Measurements from ENCODE around the gene HMCN2.

The HMCN2 gene

DNA sequence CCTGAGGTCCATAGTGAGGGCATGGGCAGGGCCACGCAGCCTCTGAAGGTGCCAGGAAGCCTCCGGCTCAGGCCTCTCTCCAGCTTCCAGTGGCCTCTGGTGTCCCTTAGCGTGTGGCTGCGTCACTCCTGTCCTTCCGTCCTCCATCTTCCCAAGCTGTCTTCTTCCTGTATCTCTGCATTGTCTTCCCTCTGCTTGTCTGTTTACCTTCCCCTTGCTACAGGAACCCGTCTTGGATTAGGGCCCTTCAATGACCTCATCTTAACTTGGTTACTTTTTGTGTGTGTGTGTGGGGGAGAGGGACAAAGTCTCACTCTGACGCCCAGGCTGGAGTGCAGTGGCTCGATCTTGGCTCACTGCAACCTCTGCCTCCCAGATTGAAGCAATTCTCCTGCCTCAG lies 193.6 kb downstream of the HMCN2 start:
- DNase-seq, result no peak

DNA sequence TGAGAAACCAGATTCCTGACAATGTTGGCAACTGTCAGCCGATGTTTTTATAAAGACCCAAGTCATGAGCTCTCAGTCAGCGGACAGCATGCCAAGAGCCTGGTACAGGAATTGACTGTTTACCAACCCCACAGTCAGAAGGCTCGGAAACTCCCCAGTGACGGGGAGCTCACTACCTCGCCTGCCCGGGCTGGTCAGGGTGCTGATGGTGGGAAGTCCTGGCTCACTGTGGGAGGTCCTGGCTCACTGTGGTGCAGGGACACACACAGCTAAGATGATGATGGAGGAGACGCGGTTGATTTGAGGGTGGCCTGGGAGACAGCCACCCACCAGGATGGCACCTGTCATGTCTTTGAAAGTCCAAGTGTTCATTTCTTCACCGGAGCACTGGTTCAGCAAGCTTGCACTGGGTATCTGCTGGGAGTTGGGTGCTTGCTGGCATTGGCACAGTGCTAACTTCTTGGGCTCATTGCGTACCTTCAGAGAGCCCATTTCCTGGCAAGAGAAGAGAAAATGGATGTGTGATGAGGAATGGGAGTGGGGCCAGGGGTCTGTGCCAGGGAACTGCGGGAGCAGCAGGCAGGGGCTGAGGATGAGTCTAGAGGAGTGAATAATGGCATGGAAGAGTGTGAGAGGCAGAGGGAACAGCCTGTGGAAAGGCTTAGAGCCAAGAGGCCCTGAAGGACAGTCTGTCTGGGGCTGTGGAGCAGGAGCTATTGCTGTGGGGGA lies 194.5 kb downstream of the HMCN2 start:
- DNase-seq, result no peak

GRCh38 chr9:130461218-130461630 lies 195.7 kb downstream of the HMCN2 start:
- peak; percentile 79 for DNase-seq

DNA sequence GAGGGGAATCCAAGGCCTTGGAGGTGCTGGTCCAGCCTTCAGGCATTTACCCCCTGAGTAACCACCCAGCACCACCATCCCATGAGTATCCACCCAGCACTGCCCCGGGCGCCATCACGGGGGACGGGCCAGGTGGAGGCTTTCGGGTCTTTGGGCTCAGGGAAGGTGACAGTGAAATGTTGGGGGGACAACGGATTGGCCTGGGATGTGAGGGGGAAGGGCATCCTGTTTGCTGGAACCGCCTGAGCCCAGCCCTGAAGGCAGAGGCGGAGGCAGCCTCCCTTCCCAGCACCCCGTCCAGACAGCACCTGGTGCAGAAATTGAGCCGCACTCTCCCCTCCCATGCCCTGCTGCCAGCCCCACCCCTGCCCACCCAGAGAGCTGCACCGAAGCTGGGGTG lies 196.2 kb downstream of the HMCN2 start:
- no peak for DNase-seq

GRCh38 chr9:130462685-130463540 lies 197.4 kb downstream of the HMCN2 start:
- no peak for DNase-seq

- DNase-seq, result no peak
These were observed 198.5 kb downstream of the HMCN2 start for GRCh38 chr9:130463763-130464745.

DNA sequence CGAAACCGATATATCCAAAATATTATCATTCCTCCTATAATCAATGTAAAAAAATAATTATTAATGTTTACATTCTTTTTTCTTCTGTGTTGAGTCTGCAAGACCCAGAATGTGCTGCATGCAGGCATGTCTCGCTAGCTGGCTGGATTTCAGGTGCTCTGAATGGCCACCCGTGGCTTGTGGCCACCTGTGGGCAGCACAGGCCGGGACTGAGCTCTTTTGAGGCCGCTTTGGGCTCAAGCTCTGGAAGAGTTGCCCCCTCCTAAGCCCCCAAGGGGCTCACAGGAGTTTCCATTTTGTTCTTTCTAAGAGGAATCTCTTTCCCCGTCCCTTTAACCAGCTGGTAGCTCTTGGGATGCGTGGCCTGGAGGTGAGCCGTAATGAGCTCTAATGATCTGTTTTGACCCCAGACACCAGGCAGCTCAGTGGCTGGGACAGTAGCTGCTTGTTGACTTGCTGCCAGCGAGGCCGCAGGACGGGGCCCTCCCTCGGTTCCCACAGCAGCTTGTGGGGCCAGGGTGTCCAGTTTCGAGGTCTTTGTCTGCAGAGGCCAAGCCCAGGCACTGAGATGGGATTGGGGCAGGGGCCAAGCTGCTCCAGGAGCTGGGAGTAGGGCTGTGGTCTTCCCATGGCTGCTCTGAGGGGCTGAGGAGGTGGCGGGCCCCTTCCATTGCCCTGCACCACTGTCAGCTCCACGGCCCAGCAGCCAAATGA lies 200.0 kb downstream of the HMCN2 start:
- DNase-seq, result no peak

GRCh38 chr9:130466537-130467217 lies 201.1 kb downstream of the HMCN2 start:
- DNase-seq, result no peak

- DNase-seq, result no peak
These were observed 201.8 kb downstream of the HMCN2 start for GRCh38 chr9:130467316-130467715.

DNA sequence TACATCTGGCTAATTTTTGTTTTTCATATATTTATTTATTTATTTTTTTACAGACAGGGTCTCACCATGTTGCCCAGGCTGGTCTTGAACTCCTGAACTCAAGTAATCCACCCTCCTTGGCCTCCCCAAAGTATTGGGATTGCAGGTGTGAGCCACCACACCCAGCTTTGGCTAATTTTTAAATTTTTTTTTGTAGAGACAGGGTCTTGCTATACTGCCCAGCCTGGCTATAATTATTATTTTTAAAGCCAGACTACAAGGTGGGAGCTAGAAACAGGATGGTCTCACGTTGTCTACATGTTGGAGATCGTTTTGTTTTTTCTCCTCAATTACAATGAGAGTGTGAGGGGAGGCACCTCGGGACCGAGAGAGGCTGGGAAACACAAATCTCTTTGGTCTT lies 203.0 kb downstream of the HMCN2 start:
- no peak for DNase-seq

- no peak for DNase-seq
These were observed 204.7 kb downstream of the HMCN2 start for GRCh38 chr9:130470269-130470668.

- DNase-seq, result no peak
These were observed 205.4 kb downstream of the HMCN2 start for GRCh38 chr9:130470950-130471349.

DNA sequence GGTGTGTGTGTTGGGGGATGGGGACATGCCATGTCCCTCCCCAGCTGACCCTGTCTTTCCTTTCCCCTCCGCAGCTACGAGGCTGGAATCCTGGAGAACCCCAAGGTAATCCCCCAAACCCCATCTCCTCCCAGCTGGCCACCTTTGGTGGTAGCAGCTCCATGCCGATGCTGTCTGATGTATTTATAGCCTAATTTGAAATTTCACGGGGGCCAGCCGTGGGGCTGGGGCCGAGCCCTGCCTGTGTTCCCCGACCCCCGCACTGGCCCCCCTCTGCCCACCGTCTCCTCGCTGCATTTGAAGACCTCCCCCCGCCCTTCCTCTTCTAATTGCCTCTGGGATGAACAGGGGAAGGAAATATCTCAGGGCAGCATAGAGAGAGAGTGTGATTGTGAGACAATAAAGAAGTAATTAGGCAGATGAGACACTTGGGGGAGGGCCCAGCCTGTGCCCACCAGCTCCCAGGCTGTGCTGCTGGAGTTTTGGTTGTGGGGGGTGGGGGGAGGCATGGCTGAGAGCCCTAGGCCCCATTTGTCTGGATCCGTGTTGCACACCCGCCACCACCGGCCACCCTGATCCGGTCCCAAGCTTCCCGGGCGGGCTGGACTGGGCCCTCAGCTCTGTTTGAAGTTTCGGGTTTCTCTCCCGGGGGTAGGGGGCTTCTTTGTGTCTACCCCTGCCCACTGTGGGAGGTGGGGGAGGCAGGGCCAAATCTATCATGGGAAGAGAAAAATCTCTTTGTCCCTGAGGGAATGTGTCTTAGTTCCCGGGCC lies 206.0 kb downstream of the HMCN2 start:
- DNase-seq, result no peak

- no peak for DNase-seq
These were observed 206.7 kb downstream of the HMCN2 start for GRCh38 chr9:130472184-130472705.

GRCh38 chr9:130473009-130473408 lies 207.4 kb downstream of the HMCN2 start:
- no peak for DNase-seq

- DNase-seq, result no peak
These were observed 208.0 kb downstream of the HMCN2 start for GRCh38 chr9:130473566-130473965.

DNA sequence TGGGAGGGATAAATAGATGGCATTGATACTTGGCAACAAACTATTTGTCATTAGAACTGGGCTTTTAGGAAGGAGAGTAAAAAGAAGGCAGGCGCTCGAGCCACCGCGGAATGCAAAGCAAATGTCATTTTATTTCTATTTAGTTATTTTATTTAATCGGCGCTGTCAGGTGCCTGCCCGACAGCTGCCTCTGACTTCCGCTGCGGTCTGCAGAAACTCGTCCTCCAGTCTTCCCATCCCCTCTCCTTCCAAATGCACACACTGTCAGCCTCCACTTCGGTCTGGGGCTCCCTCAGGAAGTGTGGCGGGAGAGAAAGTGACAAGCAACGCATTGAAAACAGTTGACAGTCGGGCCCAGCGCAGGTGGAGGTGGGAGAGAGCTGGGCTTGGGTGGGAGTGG lies 208.5 kb downstream of the HMCN2 start:
- no peak for DNase-seq

DNA sequence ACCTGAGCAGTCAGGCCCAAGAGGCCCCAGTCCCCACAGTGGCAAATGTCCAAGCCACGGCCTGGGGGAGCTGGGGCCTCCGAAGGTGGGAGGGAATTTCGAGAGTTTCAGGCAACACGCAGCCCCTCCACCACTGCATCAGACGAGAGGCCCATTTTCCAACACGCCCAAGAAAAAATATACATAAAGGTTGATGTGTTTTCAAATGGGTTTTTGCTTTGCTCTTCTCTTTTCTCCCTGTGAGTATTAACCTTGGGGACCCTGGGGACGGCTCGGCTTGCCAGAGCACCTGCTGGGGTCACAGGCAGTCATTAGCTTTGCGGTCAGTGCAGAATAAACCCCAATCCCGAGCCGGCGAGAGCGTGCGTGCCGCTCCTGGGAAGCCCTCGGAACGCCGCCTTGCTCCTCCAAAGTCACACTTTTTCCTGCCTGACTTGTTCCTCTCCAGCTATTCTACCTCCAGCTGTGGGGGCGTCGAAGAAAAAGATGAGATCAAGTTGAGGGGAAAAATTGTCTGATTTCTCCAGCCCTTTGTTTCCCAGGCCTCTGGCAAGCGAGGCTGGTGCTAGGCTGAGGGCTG lies 210.7 kb downstream of the HMCN2 start:
- DNase-seq, result no peak

DNA sequence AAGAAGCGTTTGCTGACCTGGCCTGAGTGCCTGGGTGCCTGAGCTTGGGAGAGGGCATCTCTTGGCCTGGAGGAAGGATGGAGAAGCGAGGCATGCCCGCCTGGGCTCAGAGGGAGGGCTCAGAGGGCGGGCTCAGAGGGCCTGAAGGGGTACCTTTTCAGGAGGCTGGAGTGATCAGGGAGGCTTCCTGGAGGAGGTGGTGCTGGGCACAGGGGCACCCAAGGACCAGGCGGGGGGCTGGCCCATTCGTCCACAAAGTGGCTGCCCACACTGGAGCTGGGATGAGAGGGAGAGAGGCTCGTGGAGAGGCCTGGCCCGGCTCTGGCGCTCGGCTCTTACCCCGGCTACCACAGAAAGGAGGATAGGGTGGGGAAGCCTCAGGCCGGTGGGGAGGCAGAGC lies 212.0 kb downstream of the HMCN2 start:
- no peak for DNase-seq

GRCh38 chr9:130478152-130478551 lies 212.6 kb downstream of the HMCN2 start:
- DNase-seq, result no peak

All from suppressor macrophage treated with lipopolysaccharide for 4 hours (primary cell).